ENCODE data around the gene TOMM20L.

TOMM20L gene

DNA sequence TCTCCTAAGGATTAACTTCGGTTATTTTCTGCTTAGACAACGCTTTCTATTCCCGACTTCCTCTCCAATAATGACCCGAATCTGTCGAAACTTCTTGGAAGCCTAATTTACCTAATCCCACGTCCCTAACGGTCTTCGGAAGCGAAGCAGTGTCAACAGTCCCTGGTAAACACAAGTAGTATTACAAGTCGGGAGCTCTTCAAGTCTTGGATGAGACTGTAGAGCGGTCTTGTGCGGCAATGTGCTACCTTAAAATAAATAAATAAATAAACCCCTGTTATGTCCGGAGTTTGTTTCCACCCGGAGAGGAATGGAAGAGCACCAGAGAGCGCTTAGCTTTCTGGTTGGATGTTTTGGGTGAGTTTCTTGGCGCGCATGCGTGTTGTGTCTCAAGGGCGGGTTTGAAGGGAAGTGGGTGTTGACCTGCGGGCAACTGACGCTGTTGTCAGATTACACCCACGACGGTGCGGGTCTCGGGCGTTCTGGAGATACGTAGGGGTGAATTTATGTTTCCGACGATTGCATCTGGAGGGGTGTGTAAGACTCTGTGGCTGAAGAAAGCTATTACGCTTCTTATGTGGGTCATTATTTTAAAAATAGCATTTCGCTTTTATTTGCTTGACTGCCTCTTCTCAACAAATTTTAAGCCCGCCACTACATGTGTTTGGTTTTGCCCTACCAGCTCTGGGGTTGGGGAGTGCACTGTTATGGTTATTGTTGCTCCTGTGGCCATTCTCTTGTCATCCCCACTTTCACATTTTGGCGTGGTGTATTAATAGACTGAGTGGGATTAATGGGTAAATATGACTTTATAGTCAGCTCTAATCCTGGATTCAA, 31.8 kb downstream of the TOMM20L start, which contains the start of the genes KIAA0586 and TIMM9:
KIAA0586 (plus strand) TSS at position 439 of the 837 bp plus-strand sequence. CDS start 546 bp downstream, outside the sequence.
TIMM9 (minus strand) TSS at position 251 of the 837 bp plus-strand sequence. CDS start 15,586 bp downstream, outside the sequence.
- DNase-seq = peak; percentile 97 to 99

DNA sequence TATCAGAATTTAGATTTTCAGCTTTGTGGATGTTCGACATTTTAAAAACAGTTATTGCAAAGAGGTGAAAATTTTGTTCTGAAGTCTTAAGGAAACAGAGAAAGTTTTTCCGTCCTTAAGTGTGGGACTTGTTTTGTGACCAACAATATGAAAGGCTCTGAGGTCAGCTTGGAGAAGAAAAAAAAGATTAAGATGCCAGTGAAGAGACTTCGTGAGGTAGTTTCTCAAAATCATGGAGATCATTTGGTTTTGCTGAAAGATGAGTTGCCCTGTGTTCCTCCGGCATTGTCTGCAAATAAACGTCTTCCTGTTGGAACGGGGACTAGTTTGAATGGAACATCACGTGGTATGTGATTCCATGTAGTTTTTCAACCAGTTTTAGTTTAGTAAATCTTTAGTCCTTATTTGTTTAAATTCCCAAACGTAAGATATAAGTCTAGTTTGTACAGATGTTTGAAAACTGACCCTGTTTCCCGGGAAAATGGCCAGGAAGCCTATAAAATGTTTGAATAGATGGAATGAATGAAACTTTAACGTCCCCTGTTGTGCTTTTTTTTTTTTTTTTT, 32.5 kb downstream of the TOMM20L start:
- DNase-seq = peak; percentile 77 to 87

DNA sequence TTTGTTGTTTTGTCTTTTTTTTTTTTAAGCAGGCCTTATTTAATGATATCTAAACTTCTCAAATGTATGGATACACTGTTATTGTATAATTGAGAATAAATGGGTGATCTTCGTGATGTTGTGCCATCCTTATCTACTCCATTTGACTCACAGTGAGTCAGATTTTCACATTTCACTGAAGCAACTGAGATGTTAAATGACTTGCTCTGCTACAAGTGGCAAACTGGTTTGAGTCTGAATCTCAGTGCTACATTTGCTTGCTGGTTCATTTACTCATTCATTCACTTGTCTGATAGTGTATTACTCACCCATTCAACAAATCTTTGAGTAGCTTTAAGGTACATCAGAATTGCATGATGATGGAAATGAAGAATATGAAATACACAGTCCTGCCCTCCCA, 34.4 kb downstream of the TOMM20L start:
- no peak for DNase-seq

DNA sequence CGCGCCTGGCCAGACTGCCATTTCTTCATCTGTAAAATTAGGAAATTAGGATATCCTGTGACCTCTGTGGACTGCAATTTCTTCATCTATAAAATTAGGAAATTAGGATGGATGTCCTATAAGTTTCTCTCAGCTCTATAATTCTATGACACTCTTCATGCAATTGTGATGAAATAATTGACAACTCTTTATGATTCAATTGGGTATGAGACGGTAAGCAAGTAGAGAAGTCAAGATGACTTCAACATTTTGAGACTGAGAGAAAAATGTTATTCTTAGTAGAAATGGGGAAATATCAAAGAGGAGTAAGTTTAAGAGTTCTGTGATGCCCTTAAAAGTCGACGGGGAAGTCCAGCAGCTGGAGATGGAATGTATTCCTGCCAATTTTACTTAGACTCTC, 43.7 kb downstream of the TOMM20L start:
- peak in 1 of 2 experiments; percentile 11 for DNase-seq

- no peak for DNase-seq
These were observed 48.9 kb downstream of the TOMM20L start for GRCh38 chr14:58444627-58445026.

GRCh38 chr14:58455593-58456265, 60.0 kb downstream of the TOMM20L start:
- DNase-seq = no peak
